ENCODE measurements around the gene EPS8L1.
A peak's percentile ranks its signal among the peaks of the same experiment; 100 is the strongest.

The EPS8L1 gene

GRCh38 chr19:55079400-55080038 is 3.9 kb downstream of the EPS8L1 start:
- H3K4me3 ChIP-seq (ENCODE audit: insufficient read depth, low read depth, low read length, poor library complexity, severe bottlenecking), result no peak overlapping the region
- H3K27me3 ChIP-seq (replicated peaks; ENCODE audit: control insufficient read depth, insufficient read depth, low read length, poor library complexity, severe bottlenecking), result peaks cover 26% of the 10 kb centered on the region
- H3K9me3 ChIP-seq (ENCODE audit: control insufficient read depth, low read length), result no peaks in the 10 kb centered on the region
- no peak for DNase-seq
- no peak overlapping the region for H3K27ac ChIP-seq (ENCODE audit: insufficient read depth, low read length, poor library complexity, severe bottlenecking)
- H3K36me3 ChIP-seq (ENCODE audit: control insufficient read depth, insufficient read depth, low read length), result no peaks in the 10 kb centered on the region
- H3K4me1 ChIP-seq (ENCODE audit: control insufficient read depth, insufficient read depth, low read length, poor library complexity, severe bottlenecking), result peaks cover 24% of the 10 kb centered on the region

GRCh38 chr19:55080121-55080967 is 4.7 kb downstream of the EPS8L1 start:
- Histone ChIP-seq H3K36me3 (ENCODE audit: control insufficient read depth, insufficient read depth, low read length) (no peaks in the 10 kb centered on the region), H3K9me3 (ENCODE audit: control insufficient read depth, low read length) (no peaks in the 10 kb centered on the region), H3K4me1 (ENCODE audit: control insufficient read depth, insufficient read depth, low read length, poor library complexity, severe bottlenecking) (peaks cover 24% of the 10 kb centered on the region), H3K4me3 (ENCODE audit: insufficient read depth, low read depth, low read length, poor library complexity, severe bottlenecking) (peak overlapping the region; percentile 58), H3K27me3 (replicated peaks; ENCODE audit: control insufficient read depth, insufficient read depth, low read length, poor library complexity, severe bottlenecking) (peaks cover 26% of the 10 kb centered on the region), H3K27ac (ENCODE audit: insufficient read depth, low read length, poor library complexity, severe bottlenecking) (no peak overlapping the region)
- DNase-seq, result peak; percentile 23 to 39 (median 23)

GRCh38 chr19:55080968-55081769 is 5.5 kb downstream of the EPS8L1 start:
- peak overlapping the region; percentile 58 for H3K4me3 ChIP-seq (ENCODE audit: insufficient read depth, low read depth, low read length, poor library complexity, severe bottlenecking)
- no peaks in the 10 kb centered on the region for H3K36me3 ChIP-seq (ENCODE audit: control insufficient read depth, insufficient read depth, low read length)
- H3K27me3 ChIP-seq (replicated peaks; ENCODE audit: control insufficient read depth, insufficient read depth, low read length, poor library complexity, severe bottlenecking), result peaks cover 30% of the 10 kb centered on the region
- H3K9me3 ChIP-seq (ENCODE audit: control insufficient read depth, low read length), result no peaks in the 10 kb centered on the region
- H3K27ac ChIP-seq (ENCODE audit: insufficient read depth, low read length, poor library complexity, severe bottlenecking), result no peak overlapping the region
- DNase-seq, result peak; percentile 83 to 91 (median 84)
- peaks cover 24% of the 10 kb centered on the region for H3K4me1 ChIP-seq (ENCODE audit: control insufficient read depth, insufficient read depth, low read length, poor library complexity, severe bottlenecking)

- Histone ChIP-seq H3K4me3 (ENCODE audit: insufficient read depth, low read depth, low read length, poor library complexity, severe bottlenecking) (peak overlapping the region; percentile 58), H3K9me3 (ENCODE audit: control insufficient read depth, low read length) (no peaks in the 10 kb centered on the region), H3K36me3 (ENCODE audit: control insufficient read depth, insufficient read depth, low read length) (no peaks in the 10 kb centered on the region), H3K27me3 (replicated peaks; ENCODE audit: control insufficient read depth, insufficient read depth, low read length, poor library complexity, severe bottlenecking) (peaks cover 32% of the 10 kb centered on the region), H3K27ac (ENCODE audit: insufficient read depth, low read length, poor library complexity, severe bottlenecking) (no peak overlapping the region), H3K4me1 (ENCODE audit: control insufficient read depth, insufficient read depth, low read length, poor library complexity, severe bottlenecking) (peaks cover 28% of the 10 kb centered on the region)
- DNase-seq, result no peak
Measured at GRCh38 chr19:55081770-55082019, 6.0 kb downstream of the EPS8L1 start.

GRCh38 chr19:55082020-55082851 is 6.6 kb downstream of the EPS8L1 start:
- H3K9me3 ChIP-seq (ENCODE audit: control insufficient read depth, low read length), result no peaks in the 10 kb centered on the region
- H3K27me3 ChIP-seq (replicated peaks; ENCODE audit: control insufficient read depth, insufficient read depth, low read length, poor library complexity, severe bottlenecking), result peaks cover 37% of the 10 kb centered on the region
- peaks cover 33% of the 10 kb centered on the region for H3K4me1 ChIP-seq (ENCODE audit: control insufficient read depth, insufficient read depth, low read length, poor library complexity, severe bottlenecking)
- DNase-seq, result peak; percentile 8 to 36 (median 22)
- H3K4me3 ChIP-seq (ENCODE audit: insufficient read depth, low read depth, low read length, poor library complexity, severe bottlenecking), result peak overlapping the region; percentile 58
- no peaks in the 10 kb centered on the region for H3K36me3 ChIP-seq (ENCODE audit: control insufficient read depth, insufficient read depth, low read length)
- no peak overlapping the region for H3K27ac ChIP-seq (ENCODE audit: insufficient read depth, low read length, poor library complexity, severe bottlenecking)

- Histone ChIP-seq H3K27ac (ENCODE audit: insufficient read depth, low read length, poor library complexity, severe bottlenecking) (no peak overlapping the region), H3K4me1 (ENCODE audit: control insufficient read depth, insufficient read depth, low read length, poor library complexity, severe bottlenecking) (peaks cover 43% of the 10 kb centered on the region), H3K9me3 (ENCODE audit: control insufficient read depth, low read length) (no peaks in the 10 kb centered on the region), H3K36me3 (ENCODE audit: control insufficient read depth, insufficient read depth, low read length) (no peaks in the 10 kb centered on the region), H3K4me3 (ENCODE audit: insufficient read depth, low read depth, low read length, poor library complexity, severe bottlenecking) (no peak overlapping the region), H3K27me3 (replicated peaks; ENCODE audit: control insufficient read depth, insufficient read depth, low read length, poor library complexity, severe bottlenecking) (peaks cover 46% of the 10 kb centered on the region)
- DNase-seq, result no peak
Measured at GRCh38 chr19:55083004-55083850, 7.6 kb downstream of the EPS8L1 start.

- Histone ChIP-seq H3K27me3 (replicated peaks; ENCODE audit: control insufficient read depth, insufficient read depth, low read length, poor library complexity, severe bottlenecking) (peaks cover 49% of the 10 kb centered on the region), H3K27ac (ENCODE audit: insufficient read depth, low read length, poor library complexity, severe bottlenecking) (no peak overlapping the region), H3K36me3 (ENCODE audit: control insufficient read depth, insufficient read depth, low read length) (no peaks in the 10 kb centered on the region), H3K4me3 (ENCODE audit: insufficient read depth, low read depth, low read length, poor library complexity, severe bottlenecking) (no peak overlapping the region), H3K9me3 (ENCODE audit: control insufficient read depth, low read length) (no peaks in the 10 kb centered on the region), H3K4me1 (ENCODE audit: control insufficient read depth, insufficient read depth, low read length, poor library complexity, severe bottlenecking) (peaks cover 43% of the 10 kb centered on the region)
- no peak for DNase-seq
Measured at GRCh38 chr19:55084416-55084815, 8.7 kb downstream of the EPS8L1 start.

GRCh38 chr19:55085923-55086715 is 10.4 kb downstream of the EPS8L1 start:
- H3K4me1 ChIP-seq (ENCODE audit: control insufficient read depth, insufficient read depth, low read length, poor library complexity, severe bottlenecking), result peaks cover 34% of the 10 kb centered on the region
- H3K9me3 ChIP-seq (ENCODE audit: control insufficient read depth, low read length), result no peaks in the 10 kb centered on the region
- H3K4me3 ChIP-seq (ENCODE audit: insufficient read depth, low read depth, low read length, poor library complexity, severe bottlenecking), result no peak overlapping the region
- H3K27ac ChIP-seq (ENCODE audit: insufficient read depth, low read length, poor library complexity, severe bottlenecking), result no peak overlapping the region
- H3K36me3 ChIP-seq (ENCODE audit: control insufficient read depth, insufficient read depth, low read length), result peaks cover 5% of the 10 kb centered on the region
- peaks cover 49% of the 10 kb centered on the region for H3K27me3 ChIP-seq (replicated peaks; ENCODE audit: control insufficient read depth, insufficient read depth, low read length, poor library complexity, severe bottlenecking)
- no peak for DNase-seq

All from effector memory CD4-positive, alpha-beta T cell (primary cell).